Measurements from ENCODE around the gene OXER1. TPM values are rescaled to one million over a fixed set of nuclear protein-coding genes. Genes with fewer than 3 reads are reported as not detected.

OXER1 gene
- total RNA-seq, 1 donor from 2014 or later, result 0.75 TPM

DNA sequence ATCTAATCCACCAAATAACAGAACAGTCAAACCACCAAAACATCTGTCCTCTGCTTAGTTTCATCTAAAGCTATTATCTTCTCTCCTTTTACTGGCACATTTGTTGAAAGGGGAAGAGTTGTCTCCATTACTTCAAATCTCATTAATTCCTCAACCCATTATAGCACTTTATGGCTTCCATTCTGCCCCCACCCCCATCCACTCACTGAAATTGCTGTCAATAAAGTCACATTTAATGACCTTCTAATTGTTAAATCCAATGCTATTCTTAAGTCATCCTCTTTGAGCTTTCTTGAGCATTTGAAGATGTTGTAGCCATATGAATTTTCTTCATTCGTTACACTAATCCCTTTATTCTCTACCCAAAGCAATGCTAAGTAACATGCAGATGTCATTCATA, 5.2 kb downstream of the OXER1 start:
- TF ChIP-seq, protein P1, sequence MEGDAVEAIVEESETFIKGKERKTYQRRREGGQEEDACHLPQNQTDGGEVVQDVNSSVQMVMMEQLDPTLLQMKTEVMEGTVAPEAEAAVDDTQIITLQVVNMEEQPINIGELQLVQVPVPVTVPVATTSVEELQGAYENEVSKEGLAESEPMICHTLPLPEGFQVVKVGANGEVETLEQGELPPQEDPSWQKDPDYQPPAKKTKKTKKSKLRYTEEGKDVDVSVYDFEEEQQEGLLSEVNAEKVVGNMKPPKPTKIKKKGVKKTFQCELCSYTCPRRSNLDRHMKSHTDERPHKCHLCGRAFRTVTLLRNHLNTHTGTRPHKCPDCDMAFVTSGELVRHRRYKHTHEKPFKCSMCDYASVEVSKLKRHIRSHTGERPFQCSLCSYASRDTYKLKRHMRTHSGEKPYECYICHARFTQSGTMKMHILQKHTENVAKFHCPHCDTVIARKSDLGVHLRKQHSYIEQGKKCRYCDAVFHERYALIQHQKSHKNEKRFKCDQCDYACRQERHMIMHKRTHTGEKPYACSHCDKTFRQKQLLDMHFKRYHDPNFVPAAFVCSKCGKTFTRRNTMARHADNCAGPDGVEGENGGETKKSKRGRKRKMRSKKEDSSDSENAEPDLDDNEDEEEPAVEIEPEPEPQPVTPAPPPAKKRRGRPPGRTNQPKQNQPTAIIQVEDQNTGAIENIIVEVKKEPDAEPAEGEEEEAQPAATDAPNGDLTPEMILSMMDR (IDR thresholded peaks at IDR 0.05; ENCODE audit: insufficient read depth, low read length, poor library complexity, severe bottlenecking), result no peak
- DNase-seq (ENCODE audit: low read depth), result no peak
- H3K4me3 ChIP-seq (ENCODE audit: low read depth, low read length), result no peak overlapping the region
- H3K36me3 ChIP-seq (ENCODE audit: control insufficient read depth, insufficient read depth, low read length), result no peaks in the 10 kb centered on the region
- H3K27me3 ChIP-seq (ENCODE audit: control insufficient read depth, insufficient read depth, low read length), result no peaks in the 10 kb centered on the region

DNA sequence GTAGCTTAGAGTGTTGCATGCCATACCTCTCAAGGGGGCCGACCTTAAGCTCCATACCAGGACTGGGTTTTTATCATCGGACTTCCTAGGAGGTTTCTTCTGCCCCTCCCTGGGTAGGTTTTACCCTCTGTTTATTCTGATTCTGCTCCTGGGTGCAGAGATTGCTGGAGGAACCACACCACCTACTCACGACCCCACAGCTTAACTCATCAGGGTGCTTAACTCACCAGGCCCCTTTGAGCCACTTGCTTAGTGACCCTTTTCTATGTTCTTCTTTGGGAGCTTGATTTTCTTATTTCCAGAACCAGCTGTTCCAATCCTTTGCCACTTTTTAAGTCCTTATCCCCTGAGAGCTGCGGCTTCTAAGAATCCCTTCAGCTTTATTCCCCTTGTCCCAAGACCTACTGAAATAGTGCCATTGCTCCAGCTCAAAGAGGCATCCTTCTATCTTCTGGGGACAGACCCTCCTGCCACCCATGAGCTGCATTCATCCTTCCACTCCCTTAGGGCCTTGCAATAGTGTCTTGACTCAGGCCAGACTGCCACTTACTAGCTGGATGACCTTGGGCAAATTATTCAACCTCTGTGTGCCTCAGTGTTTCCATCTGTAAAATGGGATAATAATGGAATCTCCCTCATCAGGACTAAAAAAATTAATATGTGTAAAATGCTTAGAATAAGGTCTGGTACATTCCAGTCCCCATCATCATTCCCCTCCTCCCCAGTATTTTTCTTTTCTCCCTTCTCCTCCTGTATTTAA, 5.8 kb downstream of the OXER1 start:
- TF ChIP-seq, protein P1 (IDR thresholded peaks at IDR 0.05; ENCODE audit: insufficient read depth, low read length, poor library complexity, severe bottlenecking), result no peak
- Histone ChIP-seq H3K36me3 (ENCODE audit: control insufficient read depth, insufficient read depth, low read length) (no peaks in the 10 kb centered on the region), H3K27me3 (ENCODE audit: control insufficient read depth, insufficient read depth, low read length) (no peaks in the 10 kb centered on the region), H3K4me3 (ENCODE audit: low read depth, low read length) (no peak overlapping the region)
- DNase-seq (ENCODE audit: low read depth), result no peak

DNA sequence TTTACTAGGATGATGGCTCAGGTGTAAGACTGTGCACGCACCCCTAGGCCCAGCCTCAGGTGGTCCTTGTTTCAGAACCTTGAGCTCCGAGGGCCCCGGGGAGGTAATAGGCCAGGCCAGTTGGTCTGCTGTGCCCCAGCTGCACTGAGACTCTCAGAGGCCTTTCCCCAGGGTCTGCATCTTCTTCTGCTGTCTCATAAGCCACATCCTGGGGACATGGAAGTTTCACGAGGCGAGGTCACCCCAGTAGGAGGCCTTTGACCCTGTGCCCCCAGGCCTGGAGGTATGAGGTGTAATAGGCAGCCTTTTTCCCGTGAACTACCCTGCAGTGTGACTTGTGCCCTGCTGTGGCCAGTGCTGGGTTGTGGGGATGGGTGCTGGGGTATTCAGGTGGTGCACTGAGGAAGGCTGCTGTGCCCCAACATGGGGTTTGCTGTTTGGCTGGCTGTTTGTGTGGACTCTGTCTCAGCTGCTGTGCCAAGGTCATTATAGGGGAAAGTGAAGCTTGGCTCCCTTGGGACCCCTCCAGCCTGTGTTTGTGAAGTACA, 6.9 kb downstream of the OXER1 start:
- no peak for DNase-seq (ENCODE audit: low read depth)
- H3K4me3 ChIP-seq (ENCODE audit: low read depth, low read length), result no peak overlapping the region
- TF ChIP-seq, protein P1 (IDR thresholded peaks at IDR 0.05; ENCODE audit: insufficient read depth, low read length, poor library complexity, severe bottlenecking), result no peak
- no peaks in the 10 kb centered on the region for H3K27me3 ChIP-seq (ENCODE audit: control insufficient read depth, insufficient read depth, low read length)
- H3K36me3 ChIP-seq (ENCODE audit: control insufficient read depth, insufficient read depth, low read length), result no peaks in the 10 kb centered on the region

DNA sequence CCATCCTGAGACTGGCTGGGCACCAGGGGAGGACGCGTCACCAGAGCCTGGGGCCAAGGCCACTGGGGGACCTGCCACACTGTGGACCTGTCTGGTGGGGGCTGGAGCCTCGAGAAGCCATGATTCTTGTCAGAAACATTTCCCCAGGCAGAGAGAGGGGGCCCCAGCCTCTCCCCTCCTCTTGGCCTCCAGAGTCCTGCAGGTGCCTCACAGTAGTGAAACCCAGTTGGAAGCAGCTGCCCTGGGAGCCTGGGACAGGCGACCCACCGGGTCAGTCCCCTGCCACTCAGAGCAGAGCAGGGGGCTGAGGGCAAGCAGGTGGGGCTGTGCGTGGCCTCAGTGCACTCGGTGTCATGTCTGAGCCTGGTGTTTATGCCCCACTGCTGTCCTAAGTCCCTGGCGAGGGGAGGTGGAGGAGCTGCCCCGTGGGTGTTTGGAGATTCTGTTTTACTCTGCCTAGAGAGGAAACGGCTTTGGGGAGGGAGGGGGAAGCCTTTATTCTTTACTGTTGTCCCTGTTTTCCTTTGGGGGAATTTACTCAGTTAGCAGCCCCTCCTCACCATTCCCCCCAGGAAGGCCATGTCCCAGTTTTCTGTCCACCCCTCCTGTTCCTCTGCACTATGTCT, 7.7 kb downstream of the OXER1 start:
- Histone ChIP-seq H3K27me3 (ENCODE audit: control insufficient read depth, insufficient read depth, low read length) (no peaks in the 10 kb centered on the region), H3K36me3 (ENCODE audit: control insufficient read depth, insufficient read depth, low read length) (no peaks in the 10 kb centered on the region), H3K4me3 (ENCODE audit: low read depth, low read length) (no peak overlapping the region)
- TF ChIP-seq, protein P1 (IDR thresholded peaks at IDR 0.05; ENCODE audit: insufficient read depth, low read length, poor library complexity, severe bottlenecking), result no peak
- no peak for DNase-seq (ENCODE audit: low read depth)

DNA sequence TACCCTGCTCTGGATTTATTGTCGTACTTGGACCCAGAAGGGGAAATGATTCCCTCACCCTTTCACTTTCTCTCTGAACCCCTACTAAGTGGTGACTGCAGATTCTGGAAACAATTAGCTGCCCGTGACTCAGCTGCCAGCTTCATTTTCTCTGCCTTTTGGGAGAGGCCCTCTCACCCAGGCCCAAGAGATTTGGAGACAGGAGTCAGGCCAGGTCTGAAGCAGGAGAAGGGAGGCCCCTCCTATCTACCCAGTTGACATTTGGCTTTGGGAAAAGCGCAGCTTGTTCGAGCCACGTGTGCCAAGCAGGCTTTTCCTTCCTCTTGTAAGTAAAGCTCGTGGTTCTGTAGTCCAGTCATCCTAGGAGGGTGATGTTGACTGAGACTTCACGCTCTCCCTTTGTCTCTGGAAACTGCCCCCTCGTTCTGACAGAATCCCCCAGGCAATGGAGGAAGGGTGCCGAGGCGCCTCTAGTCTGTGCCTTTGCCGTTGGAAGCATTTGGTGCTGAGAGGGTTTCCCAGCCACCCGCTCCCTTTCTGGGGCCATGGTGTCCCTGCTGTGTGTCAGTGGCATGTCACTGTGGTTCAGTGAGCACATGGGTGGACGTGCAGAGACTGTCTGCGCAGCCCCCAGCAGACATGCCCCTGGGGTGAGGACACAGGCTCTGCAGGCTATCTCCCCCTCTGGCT, 8.6 kb downstream of the OXER1 start:
- TF ChIP-seq, protein P1 (IDR thresholded peaks at IDR 0.05; ENCODE audit: insufficient read depth, low read length, poor library complexity, severe bottlenecking), result no peak
- Histone ChIP-seq H3K4me3 (ENCODE audit: low read depth, low read length) (no peak overlapping the region), H3K36me3 (ENCODE audit: control insufficient read depth, insufficient read depth, low read length) (no peaks in the 10 kb centered on the region), H3K27me3 (ENCODE audit: control insufficient read depth, insufficient read depth, low read length) (no peaks in the 10 kb centered on the region)
- DNase-seq (ENCODE audit: low read depth), result no peak

Measured in kidney epithelial cell (primary cell).